ENCODE measurements around the gene MOB2.

Gene MOB2

GRCh38 chr11:1503708-1504104, 17.1 kb upstream of the MOB2 start:
- DNase-seq (ENCODE audit: low read depth) = no peak

GRCh38 chr11:1502954-1503707, 16.6 kb upstream of the MOB2 start:
- no peak for DNase-seq (ENCODE audit: low read depth)

GRCh38 chr11:1502168-1502953, 15.8 kb upstream of the MOB2 start:
- DNase-seq (ENCODE audit: low read depth) = no peak

GRCh38 chr11:1501421-1502167, 15.0 kb upstream of the MOB2 start:
- no peak for DNase-seq (ENCODE audit: low read depth)

GRCh38 chr11:1500466-1501420, 14.2 kb upstream of the MOB2 start:
- DNase-seq (ENCODE audit: low read depth) = no peak

- DNase-seq (ENCODE audit: low read depth) = no peak
These were observed 13.3 kb upstream of the MOB2 start for GRCh38 chr11:1499899-1500298.

- no peak for DNase-seq (ENCODE audit: low read depth)
These were observed 12.8 kb upstream of the MOB2 start for GRCh38 chr11:1499261-1499890.

- DNase-seq (ENCODE audit: low read depth) = no peak
These were observed 11.7 kb upstream of the MOB2 start for GRCh38 chr11:1498262-1498661.

- no peak for DNase-seq (ENCODE audit: low read depth)
These were observed 11.0 kb upstream of the MOB2 start for GRCh38 chr11:1497600-1497999.

GRCh38 chr11:1496761-1497095, 10.1 kb upstream of the MOB2 start:
- DNase-seq (ENCODE audit: low read depth) = no peak

GRCh38 chr11:1496091-1496760, 9.6 kb upstream of the MOB2 start:
- DNase-seq (ENCODE audit: low read depth) = no peak

- DNase-seq (ENCODE audit: low read depth) = no peak
These were observed 8.1 kb upstream of the MOB2 start for GRCh38 chr11:1494650-1495049.

GRCh38 chr11:1493650-1494244, 7.2 kb upstream of the MOB2 start:
- DNase-seq (ENCODE audit: low read depth) = no peak

GRCh38 chr11:1491379-1491778, 4.8 kb upstream of the MOB2 start:
- no peak for DNase-seq (ENCODE audit: low read depth)

GRCh38 chr11:1490651-1491050, 4.1 kb upstream of the MOB2 start:
- no peak for DNase-seq (ENCODE audit: low read depth)

- DNase-seq (ENCODE audit: low read depth) = no peak
These were observed 2.1 kb upstream of the MOB2 start for GRCh38 chr11:1488575-1489180.

GRCh38 chr11:1487851-1488574, 1.4 kb upstream of the MOB2 start:
- DNase-seq (ENCODE audit: low read depth) = no peak

- no peak for DNase-seq (ENCODE audit: low read depth)
These were observed 692 bp upstream of the MOB2 start for GRCh38 chr11:1487091-1487850.

- no peak for DNase-seq (ENCODE audit: low read depth)
These were observed 1.1 kb downstream of the MOB2 start for GRCh38 chr11:1485504-1485885.

Measured in iris pigment epithelial cell (primary cell).